Endothelial cell (in vitro differentiated cells): ENCODE data around the gene ATF4. TPM values are rescaled to one million over a fixed set of nuclear protein-coding genes. Genes with fewer than 3 reads are reported as not detected.

Experiments used
- DNase-seq: peaks from one replicate; pipeline ENCODE4 v3.0.0; 2021; ENCODE audit warnings: low spot score
- H3K27ac Mint-ChIP-seq: one replicate; pipeline ENCODE4 v1.8.0; 2021; ENCODE audit warnings: mixed read lengths, inconsistent platforms; ENCODE audit not compliant: unreplicated experiment
- H3K27me3 Mint-ChIP-seq: one replicate; pipeline ENCODE4 v1.8.0; 2021; ENCODE audit warnings: mild to moderate bottlenecking, moderate library complexity, mixed read lengths, inconsistent platforms; ENCODE audit not compliant: unreplicated experiment
- H3K36me3 Mint-ChIP-seq: one replicate; pipeline ENCODE4 v1.8.0; 2021; ENCODE audit warnings: mild to moderate bottlenecking, low read depth, mixed read lengths, inconsistent platforms; ENCODE audit not compliant: unreplicated experiment
- H3K4me1 Mint-ChIP-seq: one replicate; pipeline ENCODE4 v1.8.0; 2021; ENCODE audit warnings: mild to moderate bottlenecking, mixed read lengths, inconsistent platforms; ENCODE audit not compliant: unreplicated experiment
- H3K4me3 Mint-ChIP-seq: one replicate; pipeline ENCODE4 v1.8.0; 2021; ENCODE audit warnings: mild to moderate bottlenecking, mixed read lengths, inconsistent platforms; ENCODE audit not compliant: unreplicated experiment
- H3K9me3 Mint-ChIP-seq: one replicate; pipeline ENCODE4 v1.8.0; 2021; ENCODE audit warnings: mixed read lengths, inconsistent platforms; ENCODE audit not compliant: unreplicated experiment
- total RNA-seq: library from RNA; stranded (reverse); fragmentation: NEBNext Ultra II Directional; extraction: Animal tissue kit (Norgen Biotek cat#: 25700); gene quantifications from one replicate; pipeline ENCODE4 v1.2.1, GENCODE V29; 2021; ENCODE audit not compliant: unreplicated experiment
- TF ChIP-seq, protein P1 (sequence below): fragments of 200-600 bp; sonication (generic); IDR thresholded peaks from one replicate; pipeline ENCODE4 v1.5.0; 2021; ENCODE audit warnings: antibody characterized with exemption; ENCODE audit not compliant: unreplicated experiment

The ATF4 gene
- total RNA-seq, 1 donor from 2014 or later, result 312 TPM

GRCh38 chr22:39497429-39497828 lies 22.9 kb upstream of the ATF4 start:
- TF ChIP-seq, protein P1, sequence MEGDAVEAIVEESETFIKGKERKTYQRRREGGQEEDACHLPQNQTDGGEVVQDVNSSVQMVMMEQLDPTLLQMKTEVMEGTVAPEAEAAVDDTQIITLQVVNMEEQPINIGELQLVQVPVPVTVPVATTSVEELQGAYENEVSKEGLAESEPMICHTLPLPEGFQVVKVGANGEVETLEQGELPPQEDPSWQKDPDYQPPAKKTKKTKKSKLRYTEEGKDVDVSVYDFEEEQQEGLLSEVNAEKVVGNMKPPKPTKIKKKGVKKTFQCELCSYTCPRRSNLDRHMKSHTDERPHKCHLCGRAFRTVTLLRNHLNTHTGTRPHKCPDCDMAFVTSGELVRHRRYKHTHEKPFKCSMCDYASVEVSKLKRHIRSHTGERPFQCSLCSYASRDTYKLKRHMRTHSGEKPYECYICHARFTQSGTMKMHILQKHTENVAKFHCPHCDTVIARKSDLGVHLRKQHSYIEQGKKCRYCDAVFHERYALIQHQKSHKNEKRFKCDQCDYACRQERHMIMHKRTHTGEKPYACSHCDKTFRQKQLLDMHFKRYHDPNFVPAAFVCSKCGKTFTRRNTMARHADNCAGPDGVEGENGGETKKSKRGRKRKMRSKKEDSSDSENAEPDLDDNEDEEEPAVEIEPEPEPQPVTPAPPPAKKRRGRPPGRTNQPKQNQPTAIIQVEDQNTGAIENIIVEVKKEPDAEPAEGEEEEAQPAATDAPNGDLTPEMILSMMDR, result no peak
- H3K9me3 Mint-ChIP-seq, result no peaks in the 10 kb centered on the region
- peaks cover 14% of the 10 kb centered on the region for H3K4me1 Mint-ChIP-seq
- H3K36me3 Mint-ChIP-seq, result peaks cover 4% of the 10 kb centered on the region
- peaks cover 8% of the 10 kb centered on the region for H3K27me3 Mint-ChIP-seq
- DNase-seq, result no peak
- H3K4me3 Mint-ChIP-seq, result no peak overlapping the region
- peak overlapping the region; percentile 11 for H3K27ac Mint-ChIP-seq

GRCh38 chr22:39498368-39498767 lies 22.0 kb upstream of the ATF4 start:
- Mint-ChIP-seq H3K4me1 (peaks cover 19% of the 10 kb centered on the region), H3K9me3 (no peaks in the 10 kb centered on the region), H3K27me3 (peaks cover 8% of the 10 kb centered on the region), H3K4me3 (no peak overlapping the region), H3K36me3 (peaks cover 4% of the 10 kb centered on the region), H3K27ac (no peak overlapping the region)
- TF ChIP-seq, protein P1, result no peak
- DNase-seq, result no peak

DNA sequence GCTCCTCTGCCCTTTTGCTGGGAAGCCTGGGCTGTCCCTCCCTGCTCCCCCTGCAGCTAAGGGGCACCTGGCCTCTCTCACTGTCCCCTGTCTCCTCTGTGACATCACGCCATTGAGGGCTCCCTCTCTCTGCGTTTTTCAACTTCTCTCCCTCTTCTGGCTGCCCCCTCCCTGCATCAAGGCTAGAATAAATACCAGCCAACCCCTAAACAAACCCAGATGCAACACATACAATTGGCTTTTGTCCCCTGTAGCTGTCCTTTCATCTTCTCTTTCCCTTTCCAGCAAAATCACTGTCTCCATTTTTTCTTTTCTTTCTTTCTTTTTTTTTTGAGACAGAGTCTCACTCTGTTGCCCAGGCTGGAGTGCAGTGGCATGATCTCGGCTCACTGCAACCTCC lies 21.6 kb upstream of the ATF4 start:
- H3K9me3 Mint-ChIP-seq, result no peaks in the 10 kb centered on the region
- H3K4me1 Mint-ChIP-seq, result peaks cover 20% of the 10 kb centered on the region
- H3K27me3 Mint-ChIP-seq, result peaks cover 8% of the 10 kb centered on the region

GRCh38 chr22:39500101-39500500 lies 20.3 kb upstream of the ATF4 start:
- Mint-ChIP-seq H3K36me3 (peaks cover 15% of the 10 kb centered on the region), H3K4me3 (no peak overlapping the region), H3K27ac (no peak overlapping the region), H3K4me1 (peaks cover 20% of the 10 kb centered on the region), H3K27me3 (peaks cover 8% of the 10 kb centered on the region), H3K9me3 (no peaks in the 10 kb centered on the region)
- no peak for DNase-seq
- TF ChIP-seq, protein P1, result no peak

More for the DNA sequence above, 21.6 kb upstream of the ATF4 start:
- Mint-ChIP-seq H3K27ac (no peak overlapping the region), H3K36me3 (peaks cover 9% of the 10 kb centered on the region), H3K4me3 (peak overlapping the region; percentile 6)
- TF ChIP-seq, protein P1, result no peak
- no peak for DNase-seq

DNA sequence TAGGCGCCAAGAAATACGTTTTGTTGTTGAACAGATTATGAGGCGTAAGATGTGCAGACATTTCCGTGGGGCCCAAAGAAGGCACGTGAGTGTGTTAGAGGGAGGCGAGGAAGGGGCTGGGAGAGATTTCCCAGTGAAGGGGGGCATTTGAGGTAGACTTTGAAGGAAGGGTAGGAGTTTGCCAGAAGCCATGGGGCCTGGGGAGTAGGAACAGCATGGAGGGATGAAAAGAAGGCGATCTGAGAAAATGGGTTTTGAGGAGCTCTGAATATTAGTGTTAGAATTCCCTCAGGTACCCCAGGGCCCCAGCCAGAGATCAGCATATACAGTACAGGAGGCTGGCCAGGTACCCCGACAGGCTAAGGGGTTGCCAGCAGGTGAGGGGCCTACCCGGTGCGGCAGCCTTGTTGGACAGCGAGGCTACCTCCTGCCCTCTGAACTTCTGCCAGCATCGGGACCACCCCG lies 18.7 kb upstream of the ATF4 start:
- peak overlapping the region; percentile 13 for H3K27ac Mint-ChIP-seq
- TF ChIP-seq, protein P1, result no peak
- H3K4me3 Mint-ChIP-seq, result peak overlapping the region; percentile 98
- H3K9me3 Mint-ChIP-seq, result no peaks in the 10 kb centered on the region
- H3K36me3 Mint-ChIP-seq, result peaks cover 27% of the 10 kb centered on the region
- H3K4me1 Mint-ChIP-seq, result peaks cover 20% of the 10 kb centered on the region
- DNase-seq, result no peak
- peaks cover 8% of the 10 kb centered on the region for H3K27me3 Mint-ChIP-seq
